ENCODE measurements around the gene AK3.

Gene AK3

GRCh38 chr9:4746278-4747030 lies 5.5 kb upstream of the AK3 start:
- no peak for DNase-seq

- DNase-seq, result no peak
These were observed 2.3 kb upstream of the AK3 start for GRCh38 chr9:4743131-4743875.

DNA sequence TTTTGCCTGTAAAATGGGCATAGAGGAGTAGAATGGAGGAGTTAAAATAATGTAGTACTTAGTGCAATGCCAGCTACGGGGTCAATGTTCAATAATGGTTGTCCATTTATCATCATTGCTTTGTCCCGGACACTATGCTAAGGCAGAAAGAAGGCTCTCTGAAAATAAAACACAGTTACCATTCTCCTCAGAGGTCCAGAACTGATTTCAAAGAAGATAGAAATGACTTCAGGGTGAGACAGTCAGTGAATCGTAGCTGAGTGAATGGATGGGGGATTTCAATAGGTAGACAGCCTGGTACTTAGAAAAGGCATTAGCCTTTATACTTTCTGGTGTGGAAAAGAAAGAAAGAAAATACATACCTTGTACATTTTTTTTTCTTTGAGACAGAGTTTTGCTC lies 1.2 kb upstream of the AK3 start:
- DNase-seq, result no peak

DNA sequence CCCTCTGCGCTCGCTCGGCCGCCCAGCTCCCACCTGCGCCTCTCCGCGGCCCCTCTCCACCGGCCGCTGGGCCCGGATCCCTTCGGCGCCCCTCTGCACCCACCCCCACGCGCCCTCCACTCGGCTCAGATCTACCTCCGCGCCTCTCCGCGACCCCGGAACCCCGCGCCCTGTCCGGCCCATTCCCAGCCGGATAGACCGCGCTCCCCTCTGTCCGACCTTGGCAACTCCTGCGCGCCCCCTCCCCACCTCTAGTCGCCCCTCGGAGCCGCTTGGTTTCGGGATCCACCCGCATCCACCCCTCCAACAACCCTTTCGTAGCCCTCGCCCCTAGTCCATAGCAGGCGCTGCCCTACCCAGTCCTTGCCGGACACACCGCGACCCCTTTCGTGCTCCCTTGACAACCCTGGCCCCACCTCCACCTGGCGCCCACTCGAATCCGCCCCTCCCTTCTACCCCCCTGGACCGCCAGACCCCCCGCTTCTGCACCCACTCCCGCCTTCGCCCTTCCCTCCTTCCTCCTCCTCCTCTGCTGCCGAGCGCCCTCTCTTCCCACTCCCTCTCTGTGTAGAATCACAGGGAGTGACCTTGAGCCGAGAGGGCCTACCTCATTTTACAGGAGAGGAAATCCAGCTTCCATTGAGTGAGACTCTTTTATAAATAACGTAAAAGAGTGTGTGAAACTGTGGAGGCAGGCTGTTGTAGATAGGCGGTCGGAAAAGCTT lies 525 bp upstream of the AK3 start:
- no peak for DNase-seq

DNA sequence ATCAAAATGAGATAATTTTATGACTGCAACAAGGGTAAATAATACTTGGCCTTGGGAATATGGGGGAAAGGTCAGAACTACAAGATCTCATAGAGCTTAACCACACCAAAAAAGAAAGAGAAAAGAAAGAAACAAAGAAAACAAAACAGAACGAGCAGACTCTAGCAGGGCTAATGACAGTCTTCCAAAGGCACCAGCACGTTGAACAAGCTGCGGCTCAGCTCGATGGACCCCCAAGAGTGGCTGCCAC lies 689 bp downstream of the AK3 start:
- DNase-seq, result no peak

- no peak for DNase-seq
These were observed 1.2 kb downstream of the AK3 start for GRCh38 chr9:4739587-4740387.

DNA sequence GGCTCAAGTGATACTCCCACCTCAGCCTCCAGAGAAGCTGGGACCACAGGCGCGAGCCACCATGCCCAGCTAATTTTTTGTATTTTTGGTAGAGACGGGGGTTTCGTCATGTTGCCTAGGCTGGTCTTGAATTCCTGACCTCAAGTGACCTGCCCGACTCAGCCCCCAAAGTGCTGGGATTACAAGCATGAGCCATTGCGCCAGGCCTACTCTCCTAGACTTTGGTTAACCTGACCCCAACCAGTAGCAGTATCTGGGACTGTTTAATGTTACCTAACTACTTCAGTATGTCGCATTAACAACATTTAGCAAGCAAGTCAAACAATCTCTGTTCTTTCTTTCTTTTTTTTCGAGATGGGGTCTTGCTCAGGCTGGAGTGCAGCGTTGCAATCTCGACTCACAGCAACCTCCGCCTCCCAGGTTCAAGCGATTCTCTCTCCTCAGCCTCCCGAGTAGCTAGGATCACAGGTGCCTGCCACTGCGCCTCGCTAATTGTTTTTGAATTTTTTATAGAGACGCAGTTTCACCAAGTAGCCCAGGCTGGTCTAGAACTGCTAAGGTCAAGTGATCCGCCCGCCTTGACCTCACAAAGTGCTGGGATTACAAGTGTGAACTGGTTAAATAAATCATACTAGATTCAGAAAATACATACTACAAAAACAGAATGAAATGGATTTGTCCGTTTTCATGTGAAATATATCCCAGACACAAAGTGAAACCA lies 2.0 kb downstream of the AK3 start:
- no peak for DNase-seq

DNA sequence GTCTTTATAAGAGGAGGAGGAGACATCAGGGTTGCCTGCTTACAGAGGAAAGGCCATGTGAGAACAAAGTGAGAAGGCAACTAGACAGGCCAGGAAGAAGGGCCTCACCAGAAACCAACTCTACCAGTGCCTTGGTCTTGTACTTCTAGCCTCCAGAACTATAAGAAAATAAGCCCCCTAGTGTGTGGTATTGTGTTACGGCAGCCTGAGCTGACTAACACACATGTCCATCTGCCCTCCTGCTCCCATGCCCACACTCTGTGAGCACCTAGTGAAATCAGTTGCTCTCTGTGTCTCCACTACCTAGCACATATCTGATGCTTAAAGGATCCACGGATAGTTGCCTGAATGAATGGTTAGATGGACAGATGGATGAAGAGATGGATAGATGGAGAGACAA lies 6.9 kb downstream of the AK3 start:
- DNase-seq, result no peak

DNA sequence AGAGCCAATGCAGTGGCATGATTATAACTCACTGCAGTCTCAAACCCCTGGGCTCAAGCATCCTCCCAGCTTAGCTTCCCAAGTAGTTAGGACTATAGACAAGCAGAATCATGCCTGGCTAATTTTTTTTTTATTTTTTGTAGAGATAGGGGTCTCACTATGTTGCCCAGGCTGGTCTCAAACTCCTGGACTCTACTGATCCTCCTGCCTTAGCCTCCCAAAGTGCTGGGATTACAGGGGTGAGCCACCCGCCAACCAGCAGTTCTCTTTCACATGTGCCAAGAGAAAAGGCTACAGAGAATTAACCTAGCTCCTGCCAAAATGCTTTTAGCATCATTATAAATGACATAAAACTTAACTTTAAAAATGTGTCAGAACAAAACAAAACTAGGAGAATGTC lies 8.1 kb downstream of the AK3 start:
- DNase-seq, result no peak

DNA sequence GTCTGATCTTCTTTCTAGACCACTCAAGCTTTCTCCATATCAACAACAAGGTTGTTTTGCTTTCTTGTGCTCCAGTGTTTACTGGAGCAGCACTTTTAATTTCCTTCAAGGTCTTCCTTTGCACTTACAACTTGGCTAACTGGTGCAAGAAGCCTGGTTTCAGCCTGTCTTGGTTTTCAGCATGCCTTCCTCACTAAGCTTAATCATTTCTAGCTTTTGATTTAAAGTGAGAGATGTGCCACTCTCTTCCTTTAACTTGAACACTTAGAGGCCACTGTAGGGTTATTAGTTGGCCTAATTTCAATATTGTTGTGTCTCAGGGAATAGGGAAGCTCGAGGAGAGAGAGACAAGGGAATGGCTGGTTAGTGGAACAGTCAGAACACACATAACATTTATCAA lies 13.4 kb downstream of the AK3 start:
- DNase-seq, result no peak

DNA sequence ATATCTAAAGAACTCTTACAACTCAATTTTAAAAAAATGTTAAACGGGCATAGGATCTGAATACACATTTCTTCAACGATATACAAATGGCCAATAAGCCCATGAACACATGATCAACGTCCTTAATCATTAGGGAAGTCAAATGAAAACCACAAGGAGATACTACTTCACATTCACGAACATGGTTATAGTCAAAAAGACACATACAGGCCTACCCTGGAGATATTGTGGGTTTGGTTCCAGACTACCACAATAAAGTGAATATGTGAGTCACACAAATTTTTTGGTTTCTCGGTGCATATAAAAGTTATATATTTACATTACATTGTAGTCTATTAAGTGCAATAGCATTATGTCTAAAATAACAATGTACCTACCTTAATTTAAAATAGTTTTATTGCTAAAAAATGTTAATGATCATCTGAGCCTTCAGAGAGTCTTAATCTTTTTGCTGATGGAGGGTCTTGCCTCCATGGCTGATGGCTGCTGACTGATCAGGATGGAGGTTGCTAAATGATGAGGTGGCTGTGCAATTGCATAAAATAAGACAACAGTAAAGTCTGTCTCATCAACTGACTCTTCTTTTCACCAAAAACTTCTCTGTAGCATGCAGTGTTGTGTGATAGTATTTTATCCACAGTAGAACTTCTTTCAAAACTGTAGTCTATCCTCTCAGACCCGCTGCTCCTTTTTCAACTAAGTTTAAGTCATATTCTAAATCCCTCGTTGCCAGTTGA lies 15.1 kb downstream of the AK3 start:
- DNase-seq, result no peak

- DNase-seq, result no peak
These were observed 19.3 kb downstream of the AK3 start for GRCh38 chr9:4721736-4722135.

DNA sequence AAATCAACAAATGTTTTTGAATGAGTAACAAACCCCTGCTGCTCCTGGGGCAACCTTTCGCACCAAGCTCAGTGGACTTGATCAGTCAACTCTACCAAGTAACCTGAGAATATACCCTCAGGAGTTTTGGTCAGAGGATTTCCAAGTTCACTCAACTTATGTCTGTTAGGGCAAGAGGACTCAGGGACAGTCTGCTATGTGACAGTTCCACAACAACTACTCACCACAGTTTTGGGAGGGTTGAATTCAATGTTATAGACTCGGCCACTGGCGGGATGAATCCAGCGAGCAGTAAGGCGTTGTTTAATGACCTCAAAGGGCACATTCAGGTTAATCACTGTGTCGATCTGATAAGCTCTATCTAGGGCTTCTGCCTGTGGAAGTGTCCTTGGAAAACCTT lies 22.1 kb downstream of the AK3 start:
- DNase-seq, result no peak

GRCh38 chr9:4717815-4718214 lies 23.2 kb downstream of the AK3 start:
- no peak for DNase-seq

GRCh38 chr9:4716163-4716562 lies 24.8 kb downstream of the AK3 start:
- no peak for DNase-seq

DNA sequence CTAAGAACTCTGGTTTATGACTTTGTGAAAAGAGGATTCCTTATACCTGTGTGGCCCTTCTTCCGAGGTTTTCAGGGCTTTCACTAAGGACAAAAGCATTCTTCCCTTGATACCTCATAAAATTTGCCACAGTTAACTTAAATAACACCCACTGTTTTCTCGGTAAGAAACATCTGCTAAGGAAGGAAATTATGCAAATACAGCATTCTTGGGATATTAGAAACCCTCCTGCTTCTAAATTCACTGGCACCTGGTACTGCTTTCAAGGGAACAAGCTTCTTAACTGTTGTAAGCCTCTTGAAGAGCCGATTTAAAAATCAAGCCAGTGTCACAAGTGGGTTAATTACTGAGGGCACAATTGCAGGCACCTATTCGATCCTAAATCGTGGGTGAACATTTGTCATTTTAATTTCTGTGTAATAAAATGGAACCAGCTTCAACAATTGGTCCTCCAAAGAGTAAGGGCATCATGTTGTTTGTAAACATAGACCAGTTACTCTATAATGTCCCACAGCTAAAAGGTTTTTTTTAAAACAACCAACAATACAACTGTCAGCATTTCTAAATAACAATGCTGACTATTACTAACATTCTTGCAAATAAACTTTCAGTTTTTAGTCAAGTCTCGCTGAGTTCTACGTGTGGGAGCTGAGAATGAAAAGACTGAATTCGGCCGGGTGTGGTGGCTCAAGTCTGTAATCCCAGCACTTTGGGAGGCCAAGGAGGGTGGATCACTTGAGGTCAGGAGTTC lies 26.6 kb downstream of the AK3 start:
- no peak for DNase-seq

DNA sequence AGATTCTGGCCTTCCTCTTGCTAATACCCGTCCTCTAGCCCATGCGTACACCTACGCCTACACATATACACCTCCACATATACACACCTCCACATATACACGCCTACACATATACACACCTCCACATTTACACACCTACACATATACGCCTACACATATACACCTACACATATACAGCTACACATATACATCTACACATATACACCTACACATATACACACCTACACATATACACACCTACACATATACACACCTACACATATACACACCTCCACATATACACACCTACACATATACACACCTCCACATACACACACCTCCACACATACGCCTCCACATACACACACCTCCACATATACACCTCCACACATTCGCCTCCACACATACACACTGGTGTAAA lies 27.2 kb downstream of the AK3 start:
- no peak for DNase-seq

DNA sequence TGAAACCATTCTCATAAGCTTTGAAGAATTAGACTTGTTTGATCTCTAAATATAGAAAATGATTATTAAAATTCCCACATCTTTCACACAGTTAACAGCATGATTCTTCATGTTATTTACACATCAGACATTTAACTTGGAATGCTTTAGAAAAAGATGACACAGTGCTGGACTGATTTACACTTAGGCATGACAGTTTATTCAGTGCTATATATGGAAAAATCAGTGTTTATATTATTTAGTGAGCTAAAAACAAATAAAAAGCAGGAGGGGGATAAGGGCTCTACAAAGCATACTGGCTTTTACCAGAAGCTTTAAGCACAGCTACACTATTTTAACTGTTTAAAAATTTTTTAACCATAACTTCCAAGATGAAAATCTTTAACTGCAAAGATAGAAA lies 31.6 kb downstream of the AK3 start:
- DNase-seq, result no peak

- no peak for DNase-seq
These were observed 33.9 kb downstream of the AK3 start for GRCh38 chr9:4706971-4707622.

DNA sequence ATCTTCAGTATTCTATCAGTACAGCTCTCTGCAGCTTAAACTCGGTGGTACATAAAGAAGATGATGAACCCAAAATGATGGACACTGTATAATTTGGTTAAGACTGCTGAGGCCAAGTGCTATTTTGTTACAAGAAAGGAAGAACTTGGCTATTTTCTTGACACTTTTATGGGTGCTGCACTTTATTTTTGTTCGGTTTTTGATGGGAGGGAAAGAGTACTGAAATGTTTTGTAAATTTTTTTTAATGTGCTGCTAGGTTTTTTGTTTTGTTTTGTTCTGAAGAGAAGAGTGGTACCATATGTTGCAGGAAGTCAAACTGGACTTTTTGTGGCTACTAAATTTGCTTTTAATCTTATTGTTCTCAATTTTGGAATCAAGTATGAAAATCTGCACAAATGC lies 35.0 kb downstream of the AK3 start:
- no peak for DNase-seq

- no peak for DNase-seq
These were observed 36.9 kb downstream of the AK3 start for GRCh38 chr9:4704129-4704528.
